Measurements from ENCODE around the gene FAM174C.
A peak's percentile ranks its signal among the peaks of the same experiment; 100 is the strongest.

FAM174C gene

GRCh38 chr19:1295169-1296012 is 20.1 kb downstream of the FAM174C start:
- ChIA-PET CTCF (no interaction called here), POLR2A (interaction anchor here (1.0 kb wide), 1 partner anchor 20 kb away, joined by 3 read pairs; the partner anchor contains the start of gene FAM174C)
- TF ChIP-seq BCL11A (tag by site-specific recombination; IDR thresholded peaks at IDR 0.05; ENCODE audit: low read depth) = 0 out of 2 replicates have a peak, but pooled peaks have one; percentile 31
- no peak for TF ChIP-seq ZNF600 (tag by site-specific recombination; IDR thresholded peaks at IDR 0.05)
- peak; percentile 55; the same call in 1 of the 2 replicates for TF ChIP-seq KLF9 (tag by site-specific recombination; IDR thresholded peaks at IDR 0.05; ENCODE audit: low read depth)
- H3K4me3 ChIP-seq (ENCODE audit: low read depth, low read length) = no peak overlapping the region
- no peaks in the 10 kb centered on the region for H3K9me3 ChIP-seq (ENCODE audit: control insufficient read depth, insufficient read depth, low read depth, low read length)
- H3K36me3 ChIP-seq (ENCODE audit: control insufficient read depth in 2 of 2, insufficient read depth in 1 of 2, low read length in 2 of 2) = no peaks in the 10 kb centered on the region
- 0 out of 2 replicates have a peak, but pooled peaks cover 3% of the 10 kb centered on the region for H3K4me1 ChIP-seq (ENCODE audit: control insufficient read depth, insufficient read depth, low read length)
- no peak overlapping the region for H3K27ac ChIP-seq (ENCODE audit: extremely low read depth, low read depth, low read length)

GRCh38 chr19:1296078-1296477 is 20.7 kb downstream of the FAM174C start:
- POLR2A ChIA-PET = interaction anchor here (0.5 kb wide), 1 partner anchor 52 kb away, joined by 5 read pairs; no protein-coding TSS in a partner anchor
- no peak for TF ChIP-seq ZSCAN16 (tag by site-specific recombination; IDR thresholded peaks at IDR 0.05)
- no peak for TF ChIP-seq ZNF645 (tag by site-specific recombination; IDR thresholded peaks at IDR 0.05)
- TF ChIP-seq ZNF654 (tag by site-specific recombination; IDR thresholded peaks at IDR 0.05; ENCODE audit: low read depth) = no peak
- TF ChIP-seq KLF9 (tag by site-specific recombination; IDR thresholded peaks at IDR 0.05; ENCODE audit: low read depth) = 0 out of 2 replicates have a peak, but pooled peaks have one; percentile 28
- TF ChIP-seq ZNF132 (tag by site-specific recombination; IDR thresholded peaks at IDR 0.05; ENCODE audit: borderline replicate concordance) = no peak
- no peak for TF ChIP-seq ZNF16 (tag by site-specific recombination; IDR thresholded peaks at IDR 0.05; ENCODE audit: low read depth)
- Histone ChIP-seq H3K27ac (ENCODE audit: extremely low read depth, low read depth, low read length) (no peak overlapping the region), H3K4me3 (ENCODE audit: low read depth, low read length) (no peak overlapping the region), H3K9me3 (ENCODE audit: control insufficient read depth, insufficient read depth, low read depth, low read length) (no peaks in the 10 kb centered on the region), H3K4me1 (ENCODE audit: control insufficient read depth, insufficient read depth, low read length) (0 out of 2 replicates have a peak, but pooled peaks cover 3% of the 10 kb centered on the region), H3K36me3 (ENCODE audit: control insufficient read depth in 2 of 2, insufficient read depth in 1 of 2, low read length in 2 of 2) (no peaks in the 10 kb centered on the region)
- CTCF ChIA-PET = no interaction called here

- POLR2A ChIA-PET = interaction anchor here (0.5 kb wide), 1 partner anchor 51 kb away, joined by 5 read pairs; no protein-coding TSS in a partner anchor
- Histone ChIP-seq H3K36me3 (ENCODE audit: control insufficient read depth in 2 of 2, insufficient read depth in 1 of 2, low read length in 2 of 2) (no peaks in the 10 kb centered on the region), H3K4me3 (ENCODE audit: low read depth, low read length) (no peak overlapping the region), H3K4me1 (ENCODE audit: control insufficient read depth, insufficient read depth, low read length) (0 out of 2 replicates have a peak, but pooled peaks cover 3% of the 10 kb centered on the region), H3K27ac (ENCODE audit: extremely low read depth, low read depth, low read length) (no peak overlapping the region), H3K9me3 (ENCODE audit: control insufficient read depth, insufficient read depth, low read depth, low read length) (no peaks in the 10 kb centered on the region)
- no peak for TF ChIP-seq ZNF621 (tag by site-specific recombination; IDR thresholded peaks at IDR 0.05)
- 0 out of 2 replicates have a peak, but pooled peaks have one; percentile 18 for TF ChIP-seq ZBTB7A (tag by site-specific recombination; IDR thresholded peaks at IDR 0.05; ENCODE audit: low read depth)
- TF ChIP-seq HIC1 (tag by site-specific recombination; IDR thresholded peaks at IDR 0.05) = 0 out of 2 replicates have a peak, but pooled peaks have one; percentile 16
- TF ChIP-seq ZNF426 (tag by site-specific recombination; IDR thresholded peaks at IDR 0.05) = no peak
- TF ChIP-seq ZNF558 (tag by site-specific recombination; IDR thresholded peaks at IDR 0.05) = no peak
- CTCF ChIA-PET = interaction anchor here (0.7 kb wide), 1 partner anchor 17 kb away, joined by 4 read pairs; no protein-coding TSS in a partner anchor
These were observed 21.4 kb downstream of the FAM174C start for GRCh38 chr19:1296575-1297271.
